Raji (cell line): ENCODE results near the gene EHF.

Experiments used
- POLR2A ChIP-seq: IDR thresholded peaks from 2 replicates; pipeline ENCODE4 v1.6.1; 2011; ENCODE audit warnings: low read depth, low read length, control low read depth; ENCODE audit not compliant: insufficient read depth

Gene EHF

DNA sequence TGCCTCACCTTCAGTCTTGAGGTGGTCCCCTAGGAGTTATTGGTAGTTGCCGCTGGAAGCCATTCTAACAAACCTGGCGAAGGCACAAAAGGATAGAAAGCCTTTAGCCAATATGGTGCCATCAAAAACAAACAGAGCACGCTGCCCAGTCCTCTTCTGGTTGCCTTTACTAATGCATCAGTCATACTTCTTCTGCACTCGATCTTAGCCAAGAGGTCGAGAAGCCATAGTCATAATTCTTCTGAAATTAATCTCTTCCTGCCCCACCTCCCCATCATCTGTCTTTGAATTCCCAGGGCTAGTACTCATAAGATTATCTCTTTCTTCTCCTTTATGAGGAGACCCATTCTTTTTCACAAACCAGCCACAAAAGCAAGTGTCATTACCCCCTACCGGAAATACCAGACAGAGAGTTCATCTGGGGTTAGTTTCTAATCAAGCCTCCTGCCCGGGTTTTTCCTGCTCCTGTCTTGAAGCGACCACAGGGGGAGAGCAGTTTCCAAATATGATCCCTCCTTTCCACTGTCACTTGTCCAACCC lies 21.4 kb upstream of the EHF start:
- TF ChIP-seq POLR2A, result no peak

GRCh38 chr11:34600339-34601084 lies 20.4 kb upstream of the EHF start:
- TF ChIP-seq POLR2A, result no peak

- TF ChIP-seq POLR2A, result no peak
Measured at GRCh38 chr11:34601085-34601444, 19.8 kb upstream of the EHF start.

GRCh38 chr11:34601609-34602008 lies 19.3 kb upstream of the EHF start:
- no peak for TF ChIP-seq POLR2A

- no peak for TF ChIP-seq POLR2A
Measured at GRCh38 chr11:34602245-34602644, 18.6 kb upstream of the EHF start.

- no peak for TF ChIP-seq POLR2A
Measured at GRCh38 chr11:34603129-34604001, 17.5 kb upstream of the EHF start.

DNA sequence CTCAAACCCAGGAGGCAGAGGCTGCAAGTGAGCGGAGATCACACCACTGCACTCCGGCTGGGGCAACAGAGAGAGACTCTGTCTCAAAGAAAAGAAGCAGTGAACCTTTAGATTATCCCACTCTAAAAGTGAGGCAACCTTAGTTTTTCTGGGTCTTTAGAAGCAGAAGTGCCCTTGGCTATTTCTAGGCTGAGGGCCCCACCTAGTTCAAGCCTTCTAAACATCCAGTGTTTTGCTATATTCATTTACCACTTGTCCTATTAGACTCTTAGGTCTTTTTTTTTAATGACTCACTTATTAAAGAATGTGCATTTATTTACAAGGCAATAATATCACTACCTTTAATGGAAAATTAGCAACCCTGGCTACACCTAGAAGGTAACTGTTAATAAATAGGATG lies 16.7 kb upstream of the EHF start:
- no peak for TF ChIP-seq POLR2A

- no peak for TF ChIP-seq POLR2A
Measured at GRCh38 chr11:34604911-34605310, 16.0 kb upstream of the EHF start.

GRCh38 chr11:34605481-34606325 lies 15.2 kb upstream of the EHF start:
- no peak for TF ChIP-seq POLR2A

DNA sequence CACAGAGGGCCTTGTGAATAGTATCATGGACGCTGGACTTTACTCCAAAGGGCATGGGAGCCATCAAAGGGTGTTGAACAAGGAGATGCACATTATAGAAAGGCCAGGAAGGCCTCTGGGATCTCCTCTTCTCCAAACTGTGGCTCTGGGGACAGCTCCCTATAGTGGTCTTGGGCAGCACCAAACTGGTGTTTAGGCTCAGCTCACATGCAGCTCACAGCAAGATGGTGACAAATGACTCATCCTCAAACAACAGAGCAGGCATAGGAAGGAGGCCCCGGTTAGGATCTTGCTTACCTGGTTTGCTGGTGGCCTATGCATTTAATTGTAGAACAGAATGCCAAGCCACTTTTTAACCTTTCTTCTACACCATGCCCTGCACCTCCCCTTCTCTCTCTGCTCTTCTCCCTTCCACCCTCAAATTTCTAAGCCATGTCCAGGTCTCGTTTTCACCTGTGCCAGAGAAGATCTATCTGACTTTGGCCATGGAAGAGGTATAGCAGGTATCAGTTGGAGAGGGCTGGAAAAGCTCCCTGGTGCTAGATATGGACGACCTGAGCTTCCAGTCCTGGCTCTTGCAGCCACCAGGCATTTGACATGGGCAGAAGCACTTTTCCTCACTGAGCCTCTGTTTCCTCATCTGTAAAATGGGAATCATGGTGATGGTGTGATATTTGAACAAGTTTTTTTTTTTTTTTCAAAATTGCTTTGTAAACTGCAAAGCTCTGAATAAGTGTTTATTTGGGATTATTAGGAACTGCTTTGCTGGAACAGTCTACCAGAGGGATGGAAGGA lies 14.4 kb upstream of the EHF start:
- TF ChIP-seq POLR2A, result no peak

DNA sequence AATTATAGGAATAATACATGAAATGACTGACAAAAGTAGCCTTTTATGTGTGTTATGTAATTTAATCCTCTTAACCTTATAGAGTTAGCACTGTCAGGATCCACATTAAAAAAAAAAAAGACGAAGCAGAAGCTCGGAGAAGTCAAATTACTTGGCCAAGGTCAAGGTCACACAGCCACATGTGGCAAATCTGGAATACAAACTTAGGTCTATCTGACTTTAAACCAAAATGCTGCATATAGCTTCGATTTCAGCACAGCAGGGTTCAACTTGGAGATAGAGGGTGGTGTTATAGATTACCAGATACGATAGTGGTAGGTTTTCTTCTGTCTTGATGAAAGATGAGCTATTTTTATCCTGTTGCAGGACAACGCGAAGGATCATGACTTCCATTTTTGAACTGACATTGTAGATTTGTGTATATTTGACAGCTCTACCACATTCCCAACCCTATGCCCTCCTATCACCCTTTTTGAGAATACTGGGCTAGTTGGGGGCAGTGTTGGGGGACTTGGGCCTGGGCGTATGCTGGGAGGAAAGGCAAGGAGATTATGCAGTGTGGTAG lies 11.6 kb upstream of the EHF start:
- no peak for TF ChIP-seq POLR2A

DNA sequence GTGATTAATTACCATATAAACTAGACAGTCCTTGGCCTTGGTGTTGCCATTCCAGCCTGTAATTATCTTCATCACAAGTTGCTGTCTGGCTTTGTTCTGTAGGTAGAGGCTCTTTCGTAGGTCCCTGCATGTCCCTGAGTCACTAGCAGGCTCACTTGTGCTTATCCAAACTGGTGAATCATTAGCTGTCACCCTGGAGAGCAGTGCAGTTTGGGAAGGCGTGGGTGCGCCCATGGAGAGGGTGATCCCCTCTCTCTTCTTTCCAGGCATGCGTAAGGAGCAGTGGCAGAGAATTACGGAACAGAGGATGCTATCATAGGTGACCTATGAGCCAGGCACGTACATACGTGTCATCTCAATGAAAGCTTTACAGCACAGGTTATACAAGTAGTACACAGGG lies 11.0 kb upstream of the EHF start:
- TF ChIP-seq POLR2A, result no peak

DNA sequence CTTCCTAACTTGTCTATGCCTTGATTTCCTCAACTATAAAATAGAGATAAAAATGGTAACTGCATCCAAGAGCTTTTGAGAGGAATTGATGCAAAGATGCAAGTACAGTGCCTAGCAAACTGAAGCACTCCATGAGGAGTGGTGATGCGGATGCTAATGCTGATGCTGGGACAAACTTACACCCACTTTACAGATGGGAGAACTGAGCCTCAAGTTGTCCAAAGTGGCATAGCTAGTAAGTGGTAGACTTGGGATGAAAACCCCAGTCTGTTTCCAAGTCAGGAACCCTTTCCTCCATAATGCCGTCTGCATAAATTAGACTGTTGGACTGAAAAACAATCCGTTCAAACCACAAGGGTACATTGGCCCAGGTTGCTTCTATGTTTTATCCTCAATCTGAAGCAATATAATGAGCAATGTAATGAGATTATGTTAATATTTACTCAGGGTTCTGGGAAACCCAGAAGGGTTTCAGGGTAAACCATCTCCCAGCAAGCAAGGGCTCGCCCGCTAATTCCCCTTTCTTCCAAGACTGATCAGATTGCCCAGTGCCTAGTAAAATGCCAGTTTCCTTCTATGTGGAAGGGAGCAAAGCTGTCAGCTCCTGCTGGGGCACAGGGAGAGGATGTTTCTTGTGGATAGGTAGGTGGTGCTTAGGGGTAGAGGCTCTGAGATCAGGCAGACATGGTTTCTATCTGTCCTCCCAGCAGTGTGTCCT lies 10.4 kb upstream of the EHF start:
- TF ChIP-seq POLR2A, result no peak
